CD4-positive, alpha-beta T cell (primary cell): Measurements from ENCODE around the gene P2RY11. TPM values are rescaled to one million over a fixed set of nuclear protein-coding genes. Genes with fewer than 3 reads are reported as not detected.
A peak's percentile ranks its signal among the peaks of the same experiment; 100 is the strongest.

Experiments
- ATAC-seq: fragments of 200-7000 bp; cut with Tn5 transposase; one replicate; pipeline ENCODE4 v1.10.0; 2022; ENCODE audit warnings: mild to moderate bottlenecking; ENCODE audit not compliant: poor library complexity
- CTCF ChIA-PET: fragments of 350-600 bp; sonication (Branson Sonifier 250); formaldehyde crosslinking; loops from one replicate; lab custom pipeline; 2021; ENCODE audit warnings: antibody characterized with exemption, inconsistent platforms; lab: Charles Lee
- POLR2A ChIA-PET: fragments of 350-600 bp; sonication (Branson Sonifier 250); formaldehyde crosslinking; loops from one replicate; lab custom pipeline; 2021; ENCODE audit warnings: antibody characterized with exemption, inconsistent platforms; lab: Charles Lee
- DNase-seq, 14 experiments: peaks; one replicate each; pipeline ENCODE4 v3.0.0-alpha.2; 2013 to 2020; ENCODE audit warnings: mixed read lengths in 2 of 14
- H3K27ac ChIP-seq, 2 donors: one replicate each; pipeline versions ENCODE4 v1.5.1 to v1.7.0; 2013; ENCODE audit warnings: low read length in 2 of 2, low read depth in 1 of 2, mild to moderate bottlenecking in 1 of 2
- H3K27me3 ChIP-seq, 2 experiments: 1 replicate in 1 of 2; 2 replicates in 1 of 2; pipeline versions ENCODE4 v1.6.1 to v1.7.0; 2013; ENCODE audit warnings: low read length in 2 of 2, control low read depth in 1 of 2, mild to moderate bottlenecking in 1 of 2, moderate library complexity in 1 of 2; ENCODE audit not compliant: insufficient read depth in 2 of 2, control insufficient read depth in 1 of 2
- H3K36me3 ChIP-seq: one replicate; pipeline ENCODE4 v1.6.1; 2013; ENCODE audit warnings: low read length, control low read depth; ENCODE audit not compliant: insufficient read depth
- H3K4me1 ChIP-seq: one replicate; pipeline ENCODE4 v1.6.1; 2013; ENCODE audit warnings: low read length, control low read depth; ENCODE audit not compliant: insufficient read depth
- H3K4me3 ChIP-seq: one replicate; pipeline ENCODE4 v1.5.1; 2013; ENCODE audit warnings: mild to moderate bottlenecking, low read length, moderate library complexity
- H3K9me3 ChIP-seq, 2 experiments: 1 replicate in 1 of 2; 2 replicates in 1 of 2; pipeline versions ENCODE4 v1.6.1 to v1.7.0; 2013; ENCODE audit warnings: low read length in 2 of 2, mild to moderate bottlenecking in 2 of 2, control low read depth in 1 of 2, moderate library complexity in 1 of 2; ENCODE audit not compliant: control insufficient read depth in 1 of 2, insufficient read depth in 1 of 2
- H3K27ac Mint-ChIP-seq: one replicate; pipeline ENCODE4 v1.8.0; 2020; ENCODE audit warnings: mixed read lengths
- H3K27me3 Mint-ChIP-seq: one replicate; pipeline ENCODE4 v1.8.0; 2021; ENCODE audit warnings: mixed read lengths
- H3K36me3 Mint-ChIP-seq: one replicate; pipeline ENCODE4 v1.8.0; 2021; ENCODE audit warnings: low read depth, mixed read lengths
- H3K4me1 Mint-ChIP-seq: one replicate; pipeline ENCODE4 v1.8.0; 2021; ENCODE audit warnings: low read depth, mixed read lengths
- H3K4me3 Mint-ChIP-seq: one replicate; pipeline ENCODE4 v1.8.0; 2020; ENCODE audit warnings: mild to moderate bottlenecking, mixed read lengths
- H3K9me3 Mint-ChIP-seq: one replicate; pipeline ENCODE4 v1.8.0; 2020; ENCODE audit warnings: mixed read lengths
- CTCF ChIP-seq: fragments of 200-600 bp; IDR thresholded peaks from one replicate; pipeline ENCODE4 v1.8.0; 2022; ENCODE audit warnings: antibody characterized with exemption, mild to moderate bottlenecking
- intact Hi-C, 2 experiments: fragments of 100-400 bp; cut with DNase I in 1 of 2; cut with micrococcal nuclease in 1 of 2; formaldehyde crosslinking; loops; one replicate each; pipeline versions ENCODE4 v1.15.1 to v1.9.0; 2023 to 2025; cut with DNase I, micrococcal nuclease
- total RNA-seq, 174 experiments: library from RNA in 2 of 174; stranded (reverse) in 2 of 174; gene quantifications; one replicate each; pipeline ENCODE4 v1.2.3 and lab custom pipeline; 2021 to 2026

Gene P2RY11
- total RNA-seq, 2 experiments from 2014 or later = 88.5 to 93.9 TPM

- Mint-ChIP-seq H3K36me3 (no peaks in the 10 kb centered on the region), H3K4me1 (peaks cover 10% of the 10 kb centered on the region), H3K9me3 (no peaks in the 10 kb centered on the region), H3K27me3 (peaks cover 5% of the 10 kb centered on the region), H3K27ac (no peak overlapping the region), H3K4me3 (no peak overlapping the region)
- CTCF ChIA-PET = no interaction called here
- Histone ChIP-seq H3K27me3 (no peaks in the 10 kb centered on the region), H3K4me3 (no peak overlapping the region), H3K36me3 (no peaks in the 10 kb centered on the region), H3K9me3 (peaks cover 8 to 13% of the 10 kb centered on the region in 2 experiments), H3K27ac (no peak overlapping the region), H3K4me1 (peaks cover 7% of the 10 kb centered on the region)
- TF ChIP-seq CTCF = no peak
- DNase-seq (no peak), ATAC-seq (no peak)
- POLR2A ChIA-PET = no interaction called here
- intact Hi-C loops = no loop called here
Measured at GRCh38 chr19:10069046-10069445, 42.4 kb upstream of the P2RY11 start.

GRCh38 chr19:10070730-10071446, 40.6 kb upstream of the P2RY11 start:
- CTCF ChIA-PET = no interaction called here
- POLR2A ChIA-PET = no interaction called here
- ATAC-seq = no peak

GRCh38 chr19:10074153-10074552, 37.3 kb upstream of the P2RY11 start:
- Histone ChIP-seq H3K9me3 (peaks cover 11 to 15% of the 10 kb centered on the region in 2 experiments), H3K27ac (no peak overlapping the region), H3K4me1 (no peaks in the 10 kb centered on the region), H3K4me3 (no peak overlapping the region), H3K27me3 (no peaks in the 10 kb centered on the region), H3K36me3 (no peaks in the 10 kb centered on the region)
- CTCF ChIA-PET = no interaction called here
- H3K4me1 Mint-ChIP-seq = no peaks in the 10 kb centered on the region
- H3K36me3 Mint-ChIP-seq = no peaks in the 10 kb centered on the region
- DNase-seq = peak in 10 of 14 experiments; percentile 13 to 77 (median 43)
- TF ChIP-seq CTCF = peak; percentile 44
- no peak overlapping the region for H3K27ac Mint-ChIP-seq
- ATAC-seq = peak; percentile 71
- no peaks in the 10 kb centered on the region for H3K9me3 Mint-ChIP-seq
- POLR2A ChIA-PET = no interaction called here
- H3K4me3 Mint-ChIP-seq = no peak overlapping the region
- intact Hi-C loops = loop anchor here in 1 of 2 experiments (2.0 kb wide), 1 partner anchor 177 kb away; no protein-coding TSS in a partner anchor
- no peaks in the 10 kb centered on the region for H3K27me3 Mint-ChIP-seq

More at GRCh38 chr19:10070730-10071446, 40.6 kb upstream of the P2RY11 start:
- no peaks in the 10 kb centered on the region for H3K9me3 Mint-ChIP-seq
- Histone ChIP-seq H3K27ac (no peak overlapping the region), H3K36me3 (no peaks in the 10 kb centered on the region), H3K9me3 (peaks cover 11 to 15% of the 10 kb centered on the region in 2 experiments), H3K4me1 (peaks cover 7% of the 10 kb centered on the region), H3K4me3 (no peak overlapping the region), H3K27me3 (no peaks in the 10 kb centered on the region)
- DNase-seq = no peak
- no peak overlapping the region for H3K4me3 Mint-ChIP-seq
- TF ChIP-seq CTCF = no peak
- intact Hi-C loops = no loop called here
- H3K36me3 Mint-ChIP-seq = no peaks in the 10 kb centered on the region
- peaks cover 4% of the 10 kb centered on the region for H3K27me3 Mint-ChIP-seq
- H3K27ac Mint-ChIP-seq = no peak overlapping the region
- H3K4me1 Mint-ChIP-seq = peaks cover 10% of the 10 kb centered on the region
